ENCODE measurements around the gene VEGFB. TPM values are rescaled to one million over a fixed set of nuclear protein-coding genes. Genes with fewer than 3 reads are reported as not detected.

VEGFB gene
- total RNA-seq, 6 experiments from 2014 or later, result 7.5 to 33.2 (median 16.6) TPM

GRCh38 chr11:64275031-64275800 is 40.8 kb downstream of the VEGFB start:
- Histone ChIP-seq H3K27ac (no peak overlapping the region), H3K36me3 (peaks cover 0 to 14% (median 2%) of the 10 kb centered on the region in 4 donors), H3K27me3 (no peaks in the 10 kb centered on the region), H3K9me3 (no peaks in the 10 kb centered on the region), H3K4me3 (no peak overlapping the region), H3K4me1 (peaks cover 0 to 23% (median 10%) of the 10 kb centered on the region in 4 donors)
- 93% methylated on average over 5 of the region's 15 CpGs for WGBS (ENCODE audit: insufficient coverage, low coverage, low lambda C conversion rate, missing lambda C conversion rate)
- DNase-seq (no peak), ATAC-seq (no peak)
- TF ChIP-seq CTCF (IDR thresholded peaks at IDR 0.05) (no peak), POLR2A (IDR thresholded peaks at IDR 0.05) (no peak)
- intact Hi-C loops (cut with DNase I), result no loop called here

- WGBS (ENCODE audit: insufficient coverage, low coverage, low lambda C conversion rate, missing lambda C conversion rate), result 75% methylated on average over 1 of the region's 2 CpGs
Observed at GRCh38 chr11:64275841-64276240, 41.5 kb downstream of the VEGFB start.

GRCh38 chr11:64276653-64277431 is 42.5 kb downstream of the VEGFB start:
- TF ChIP-seq CTCF (IDR thresholded peaks at IDR 0.05) (no peak), POLR2A (IDR thresholded peaks at IDR 0.05) (no peak)
- no peak overlapping the region for H3K27ac ChIP-seq
- WGBS (ENCODE audit: insufficient coverage, low coverage, low lambda C conversion rate, missing lambda C conversion rate), result 100% methylated on average over 1 of the region's 17 CpGs
- H3K27me3 ChIP-seq, result no peaks in the 10 kb centered on the region
- no peak for ATAC-seq
- DNase-seq, result peak in 1 of 3 donors; percentile 53
- H3K9me3 ChIP-seq, result no peaks in the 10 kb centered on the region
- peaks cover 0 to 14% (median 2%) of the 10 kb centered on the region in 4 donors for H3K36me3 ChIP-seq
- H3K4me1 ChIP-seq, result peaks cover 0 to 20% (median 9%) of the 10 kb centered on the region in 4 donors
- intact Hi-C loops (cut with DNase I), result no loop called here
- H3K4me3 ChIP-seq, result no peak overlapping the region

More at GRCh38 chr11:64275841-64276240, 41.5 kb downstream of the VEGFB start:
- no peak for TF ChIP-seq CTCF (IDR thresholded peaks at IDR 0.05)
- TF ChIP-seq POLR2A (IDR thresholded peaks at IDR 0.05), result no peak
- Histone ChIP-seq H3K4me1 (peaks cover 0 to 23% (median 10%) of the 10 kb centered on the region in 4 donors), H3K27ac (no peak overlapping the region), H3K4me3 (no peak overlapping the region), H3K9me3 (no peaks in the 10 kb centered on the region), H3K36me3 (peaks cover 0 to 14% (median 2%) of the 10 kb centered on the region in 4 donors), H3K27me3 (no peaks in the 10 kb centered on the region)
- no peak for ATAC-seq
- intact Hi-C loops (cut with DNase I), result no loop called here
- no peak for DNase-seq

- ATAC-seq (no peak), DNase-seq (no peak)
- intact Hi-C loops (cut with DNase I), result no loop called here
- peaks cover 0 to 4% (median 1%) of the 10 kb centered on the region in 4 donors for H3K4me1 ChIP-seq
- H3K36me3 ChIP-seq, result peaks cover 0 to 14% (median 2%) of the 10 kb centered on the region in 4 donors
- H3K27me3 ChIP-seq, result no peaks in the 10 kb centered on the region
- TF ChIP-seq CTCF (IDR thresholded peaks at IDR 0.05), result no peak
- H3K27ac ChIP-seq, result no peak overlapping the region
- H3K4me3 ChIP-seq, result no peak overlapping the region
- WGBS (ENCODE audit: insufficient coverage, low coverage, low lambda C conversion rate, missing lambda C conversion rate), result 89% methylated on average over 7 of the region's 8 CpGs
- no peaks in the 10 kb centered on the region for H3K9me3 ChIP-seq
Observed at GRCh38 chr11:64278576-64279190, 44.3 kb downstream of the VEGFB start.
